ENCODE results near the gene LRRC8D.

Gene LRRC8D

GRCh38 chr1:89876463-89876862, 55.6 kb downstream of the LRRC8D start:
- H3K9ac ChIP-seq (ENCODE audit: insufficient read length), result no peak overlapping the region
- no peak overlapping the region for H3K4me3 ChIP-seq
- no peak overlapping the region for H3K27ac ChIP-seq
- peaks cover 5% of the 10 kb centered on the region; the same call in 1 of the 2 replicates for H3K9me3 ChIP-seq (ENCODE audit: low read depth, low read length)
- DNase-seq (ENCODE audit: low read depth, low spot score), result no peak
- peaks cover 19% of the 10 kb centered on the region for H3K36me3 ChIP-seq (ENCODE audit: insufficient read depth, low read length)
- TF ChIP-seq FOXP2 (optimal IDR thresholded peaks at IDR 0.05; ENCODE audit: control extremely low read depth, extremely low read length, insufficient read depth) (no peak), POLR2AphosphoS5 (IDR thresholded peaks at IDR 0.05; ENCODE audit: borderline replicate concordance, low read depth, low read length) (no peak), EZH2 (IDR thresholded peaks at IDR 0.05) (no peak)

- Histone ChIP-seq H3K27ac (no peak overlapping the region), H3K9me3 (ENCODE audit: low read depth, low read length) (peaks cover 9% of the 10 kb centered on the region; the same call in 1 of the 2 replicates), H3K4me3 (no peak overlapping the region), H3K36me3 (ENCODE audit: insufficient read depth, low read length) (peaks cover 28% of the 10 kb centered on the region), H3K9ac (ENCODE audit: insufficient read length) (no peak overlapping the region)
- DNase-seq (ENCODE audit: low read depth, low spot score), result no peak
- TF ChIP-seq FOXP2 (optimal IDR thresholded peaks at IDR 0.05; ENCODE audit: control extremely low read depth, extremely low read length, insufficient read depth) (no peak), EZH2 (IDR thresholded peaks at IDR 0.05) (no peak), POLR2AphosphoS5 (IDR thresholded peaks at IDR 0.05; ENCODE audit: borderline replicate concordance, low read depth, low read length) (no peak)
Observed at GRCh38 chr1:89877756-89878155, 56.9 kb downstream of the LRRC8D start.

GRCh38 chr1:89878256-89878655, 57.4 kb downstream of the LRRC8D start:
- no peak for DNase-seq (ENCODE audit: low read depth, low spot score)

GRCh38 chr1:89880679-89881078, 59.8 kb downstream of the LRRC8D start:
- no peak overlapping the region for H3K4me3 ChIP-seq
- no peak for DNase-seq (ENCODE audit: low read depth, low spot score)
- no peak overlapping the region for H3K27ac ChIP-seq
- no peak for TF ChIP-seq EZH2 (IDR thresholded peaks at IDR 0.05)
- TF ChIP-seq POLR2AphosphoS5 (IDR thresholded peaks at IDR 0.05; ENCODE audit: borderline replicate concordance, low read depth, low read length), result no peak
- TF ChIP-seq FOXP2 (optimal IDR thresholded peaks at IDR 0.05; ENCODE audit: control extremely low read depth, extremely low read length, insufficient read depth), result no peak
- H3K9me3 ChIP-seq (ENCODE audit: low read depth, low read length), result peaks cover 9% of the 10 kb centered on the region; the same call in 1 of the 2 replicates
- H3K36me3 ChIP-seq (ENCODE audit: insufficient read depth, low read length), result peaks cover 34% of the 10 kb centered on the region
- H3K9ac ChIP-seq (ENCODE audit: insufficient read length), result no peak overlapping the region

More at GRCh38 chr1:89878256-89878655, 57.4 kb downstream of the LRRC8D start:
- TF ChIP-seq FOXP2 (optimal IDR thresholded peaks at IDR 0.05; ENCODE audit: control extremely low read depth, extremely low read length, insufficient read depth) (no peak), EZH2 (IDR thresholded peaks at IDR 0.05) (no peak), POLR2AphosphoS5 (IDR thresholded peaks at IDR 0.05; ENCODE audit: borderline replicate concordance, low read depth, low read length) (no peak)
- peaks cover 33% of the 10 kb centered on the region for H3K36me3 ChIP-seq (ENCODE audit: insufficient read depth, low read length)
- no peak overlapping the region for H3K9ac ChIP-seq (ENCODE audit: insufficient read length)
- no peak overlapping the region for H3K27ac ChIP-seq
- peaks cover 9% of the 10 kb centered on the region; the same call in 1 of the 2 replicates for H3K9me3 ChIP-seq (ENCODE audit: low read depth, low read length)
- H3K4me3 ChIP-seq, result no peak overlapping the region

GRCh38 chr1:89881415-89882058, 60.7 kb downstream of the LRRC8D start:
- TF ChIP-seq FOXP2 (optimal IDR thresholded peaks at IDR 0.05; ENCODE audit: control extremely low read depth, extremely low read length, insufficient read depth), result no peak
- no peak for TF ChIP-seq POLR2AphosphoS5 (IDR thresholded peaks at IDR 0.05; ENCODE audit: borderline replicate concordance, low read depth, low read length)
- no peak for TF ChIP-seq EZH2 (IDR thresholded peaks at IDR 0.05)
- Histone ChIP-seq H3K9ac (ENCODE audit: insufficient read length) (no peak overlapping the region), H3K27ac (no peak overlapping the region), H3K4me3 (no peak overlapping the region), H3K9me3 (ENCODE audit: low read depth, low read length) (peaks cover 9% of the 10 kb centered on the region; the same call in 1 of the 2 replicates), H3K36me3 (ENCODE audit: insufficient read depth, low read length) (peaks cover 29% of the 10 kb centered on the region)
- DNase-seq (ENCODE audit: low read depth, low spot score), result no peak

GRCh38 chr1:89882348-89883029, 61.7 kb downstream of the LRRC8D start:
- Histone ChIP-seq H3K36me3 (ENCODE audit: insufficient read depth, low read length) (peaks cover 32% of the 10 kb centered on the region), H3K27ac (no peak overlapping the region), H3K4me3 (no peak overlapping the region), H3K9me3 (ENCODE audit: low read depth, low read length) (peaks cover 9% of the 10 kb centered on the region; the same call in 1 of the 2 replicates), H3K9ac (ENCODE audit: insufficient read length) (no peak overlapping the region)
- TF ChIP-seq FOXP2 (optimal IDR thresholded peaks at IDR 0.05; ENCODE audit: control extremely low read depth, extremely low read length, insufficient read depth) (no peak), EZH2 (IDR thresholded peaks at IDR 0.05) (no peak), POLR2AphosphoS5 (IDR thresholded peaks at IDR 0.05; ENCODE audit: borderline replicate concordance, low read depth, low read length) (no peak)
- no peak for DNase-seq (ENCODE audit: low read depth, low spot score)

- H3K4me3 ChIP-seq, result no peak overlapping the region
- no peak overlapping the region for H3K27ac ChIP-seq
- peaks cover 32% of the 10 kb centered on the region for H3K36me3 ChIP-seq (ENCODE audit: insufficient read depth, low read length)
- peaks cover 9% of the 10 kb centered on the region; the same call in 1 of the 2 replicates for H3K9me3 ChIP-seq (ENCODE audit: low read depth, low read length)
- no peak for TF ChIP-seq FOXP2 (optimal IDR thresholded peaks at IDR 0.05; ENCODE audit: control extremely low read depth, extremely low read length, insufficient read depth)
- TF ChIP-seq POLR2AphosphoS5 (IDR thresholded peaks at IDR 0.05; ENCODE audit: borderline replicate concordance, low read depth, low read length), result no peak
- no peak for TF ChIP-seq EZH2 (IDR thresholded peaks at IDR 0.05)
- H3K9ac ChIP-seq (ENCODE audit: insufficient read length), result no peak overlapping the region
- DNase-seq (ENCODE audit: low read depth, low spot score), result no peak
Observed at GRCh38 chr1:89883030-89883379, 62.2 kb downstream of the LRRC8D start.

- Histone ChIP-seq H3K9ac (ENCODE audit: insufficient read length) (no peak overlapping the region), H3K36me3 (ENCODE audit: insufficient read depth, low read length) (peaks cover 31% of the 10 kb centered on the region), H3K4me3 (no peak overlapping the region), H3K9me3 (ENCODE audit: low read depth, low read length) (peaks cover 9% of the 10 kb centered on the region; the same call in 1 of the 2 replicates), H3K27ac (no peak overlapping the region)
- TF ChIP-seq EZH2 (IDR thresholded peaks at IDR 0.05) (no peak), FOXP2 (optimal IDR thresholded peaks at IDR 0.05; ENCODE audit: control extremely low read depth, extremely low read length, insufficient read depth) (no peak), POLR2AphosphoS5 (IDR thresholded peaks at IDR 0.05; ENCODE audit: borderline replicate concordance, low read depth, low read length) (no peak)
- DNase-seq (ENCODE audit: low read depth, low spot score), result no peak
Observed at GRCh38 chr1:89884718-89885596, 64.1 kb downstream of the LRRC8D start.
